Fibroblast of peridontal ligament (primary cell): ENCODE results near the gene MCRIP2.

Experiments used
- DNase-seq: peaks from one replicate; pipeline ENCODE4 v3.0.0-alpha.2; 2010; ENCODE audit errors: extremely low read depth

The MCRIP2 gene

DNA sequence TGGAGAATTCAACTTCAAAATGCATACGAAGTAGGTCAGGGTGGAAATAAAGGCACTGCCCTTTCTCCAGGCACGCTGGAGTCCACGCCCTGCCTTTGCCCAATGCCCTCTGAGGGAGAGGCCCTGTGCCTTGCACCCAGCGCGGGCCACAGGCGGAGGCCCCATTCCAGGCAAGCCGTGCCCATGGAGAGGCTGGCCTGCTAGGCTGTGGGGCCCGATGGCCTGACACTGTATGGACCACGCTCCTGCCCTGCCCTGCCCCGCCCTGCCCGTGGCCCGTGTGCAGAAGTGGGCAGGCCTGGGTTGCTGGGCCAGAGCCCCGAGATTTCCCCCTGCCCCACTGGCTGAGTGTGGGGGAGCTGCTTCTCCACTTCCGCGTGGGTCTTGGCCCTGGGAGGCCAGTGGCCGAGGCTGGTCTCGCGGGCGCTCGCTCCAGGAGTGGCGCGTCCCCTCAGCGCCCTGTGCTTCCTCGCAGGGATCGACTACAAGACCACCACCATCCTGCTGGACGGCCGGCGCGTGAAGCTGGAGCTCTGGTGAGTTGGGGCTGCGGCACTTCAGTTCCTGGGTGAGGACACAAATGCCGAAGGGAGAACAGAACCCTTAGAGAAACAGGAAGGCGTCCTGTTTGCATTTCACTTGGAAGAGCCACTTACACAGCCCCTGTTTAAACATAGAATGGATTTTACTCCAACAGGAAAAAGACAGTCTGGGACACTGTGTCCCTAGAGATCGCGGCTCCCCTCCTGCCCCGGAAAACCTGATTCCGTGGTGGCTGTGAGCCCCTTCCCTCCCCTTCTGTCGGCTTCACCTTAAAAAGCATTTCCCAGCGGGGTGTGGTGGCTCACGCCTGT, 24.7 kb upstream of the MCRIP2 start:
- no peak for DNase-seq

GRCh38 chr16:617855-618254, 23.8 kb upstream of the MCRIP2 start:
- no peak for DNase-seq

DNA sequence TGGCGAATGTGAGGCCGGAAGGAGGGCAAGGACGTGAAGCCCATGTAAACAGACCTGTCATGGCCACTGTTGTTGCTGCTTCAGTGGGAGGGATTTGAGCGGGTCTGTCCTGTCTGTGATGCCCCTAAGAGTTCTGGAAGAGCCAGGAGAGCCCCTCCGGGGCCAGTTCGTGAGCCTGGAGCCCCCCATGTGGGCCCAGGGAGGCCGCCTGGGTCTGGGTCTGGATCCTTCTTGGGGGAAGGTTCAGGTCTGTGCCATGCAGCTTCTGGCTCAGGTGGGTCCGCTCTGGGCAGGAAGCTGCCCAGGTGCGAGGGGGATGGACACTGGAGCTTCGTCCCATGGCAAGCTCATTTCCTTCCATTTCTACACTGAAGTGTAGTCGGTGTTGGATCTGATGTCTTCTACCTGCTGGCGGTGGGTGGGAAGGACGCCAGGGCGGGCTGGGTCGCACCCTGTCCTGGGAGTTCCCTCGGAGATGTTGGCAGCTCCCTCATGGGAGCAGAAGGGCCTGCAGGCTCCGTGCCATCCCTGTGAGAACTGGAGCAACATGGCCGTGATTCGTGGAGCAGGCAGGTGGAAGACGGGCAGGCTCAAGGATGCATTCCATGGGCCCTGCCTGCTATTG, 22.0 kb upstream of the MCRIP2 start:
- no peak for DNase-seq

DNA sequence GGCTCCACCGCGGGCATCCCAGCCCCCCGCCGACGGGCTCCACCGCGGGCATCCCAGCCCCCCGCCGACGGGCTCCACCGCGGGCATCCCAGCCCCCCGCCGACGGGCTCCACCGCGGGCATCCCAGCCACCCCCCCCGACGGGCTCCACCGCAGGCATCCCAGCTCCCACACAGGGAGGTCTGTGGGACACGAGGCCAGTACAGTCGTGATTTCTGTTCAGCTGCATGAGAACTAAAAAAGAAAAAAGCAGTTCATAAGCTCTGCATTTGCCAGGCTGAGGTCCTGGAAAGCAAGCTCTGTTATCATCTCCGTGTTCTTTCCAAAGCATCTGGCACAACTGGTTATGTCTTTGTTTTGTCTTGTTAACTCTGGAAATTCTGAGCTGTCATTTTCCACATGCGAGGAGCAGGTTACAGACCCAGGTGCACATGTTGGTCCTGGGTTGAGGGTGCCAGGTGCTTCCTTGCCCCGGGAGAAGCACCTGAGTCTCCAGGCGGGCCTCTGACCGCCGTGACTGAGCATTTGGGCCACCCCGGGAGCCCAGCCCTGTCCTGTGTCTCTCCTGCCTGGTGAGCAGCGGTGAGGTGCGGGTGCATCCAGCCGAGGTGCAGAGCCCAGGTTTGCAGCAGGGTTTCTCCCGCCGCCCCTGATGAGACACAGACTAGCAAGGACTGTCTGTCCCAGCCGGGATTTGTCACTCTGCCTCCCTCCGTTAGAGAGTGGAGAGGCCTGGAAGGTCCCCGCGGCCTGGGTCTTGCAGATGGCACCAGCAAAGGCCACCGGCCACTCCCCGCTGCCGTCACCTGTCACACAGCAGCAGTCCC, 20.7 kb upstream of the MCRIP2 start:
- DNase-seq = no peak

- no peak for DNase-seq
Observed at GRCh38 chr16:621526-622105, 20.0 kb upstream of the MCRIP2 start.

- DNase-seq = no peak
Observed at GRCh38 chr16:622920-623280, 18.7 kb upstream of the MCRIP2 start.

DNA sequence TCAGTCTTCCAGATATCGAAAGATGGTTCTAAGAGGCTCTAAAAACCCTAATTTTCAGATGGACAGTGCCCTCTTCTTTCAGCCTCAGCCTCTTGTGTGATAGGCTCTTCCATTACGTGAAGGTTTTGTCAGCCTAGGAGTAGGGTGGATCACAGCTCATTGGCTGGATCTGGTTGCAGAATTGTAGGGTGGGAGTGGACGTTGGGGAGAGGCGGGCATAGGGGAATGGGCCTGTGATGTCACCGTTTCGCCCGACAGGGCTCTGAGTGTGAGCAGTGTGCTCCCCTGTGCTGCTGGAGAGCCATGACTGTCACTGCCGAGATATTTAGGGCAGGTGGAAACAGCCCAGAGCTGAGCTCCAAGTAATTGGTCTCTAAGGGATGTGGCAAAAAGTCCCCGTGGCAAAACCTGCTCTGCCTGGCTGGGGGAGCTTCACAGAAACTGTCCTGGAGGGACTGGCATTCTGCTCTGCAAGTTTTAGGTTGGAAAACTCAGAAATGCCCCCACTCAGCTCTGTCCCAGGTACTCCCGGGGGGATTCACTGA, 17.0 kb upstream of the MCRIP2 start:
- DNase-seq = no peak

DNA sequence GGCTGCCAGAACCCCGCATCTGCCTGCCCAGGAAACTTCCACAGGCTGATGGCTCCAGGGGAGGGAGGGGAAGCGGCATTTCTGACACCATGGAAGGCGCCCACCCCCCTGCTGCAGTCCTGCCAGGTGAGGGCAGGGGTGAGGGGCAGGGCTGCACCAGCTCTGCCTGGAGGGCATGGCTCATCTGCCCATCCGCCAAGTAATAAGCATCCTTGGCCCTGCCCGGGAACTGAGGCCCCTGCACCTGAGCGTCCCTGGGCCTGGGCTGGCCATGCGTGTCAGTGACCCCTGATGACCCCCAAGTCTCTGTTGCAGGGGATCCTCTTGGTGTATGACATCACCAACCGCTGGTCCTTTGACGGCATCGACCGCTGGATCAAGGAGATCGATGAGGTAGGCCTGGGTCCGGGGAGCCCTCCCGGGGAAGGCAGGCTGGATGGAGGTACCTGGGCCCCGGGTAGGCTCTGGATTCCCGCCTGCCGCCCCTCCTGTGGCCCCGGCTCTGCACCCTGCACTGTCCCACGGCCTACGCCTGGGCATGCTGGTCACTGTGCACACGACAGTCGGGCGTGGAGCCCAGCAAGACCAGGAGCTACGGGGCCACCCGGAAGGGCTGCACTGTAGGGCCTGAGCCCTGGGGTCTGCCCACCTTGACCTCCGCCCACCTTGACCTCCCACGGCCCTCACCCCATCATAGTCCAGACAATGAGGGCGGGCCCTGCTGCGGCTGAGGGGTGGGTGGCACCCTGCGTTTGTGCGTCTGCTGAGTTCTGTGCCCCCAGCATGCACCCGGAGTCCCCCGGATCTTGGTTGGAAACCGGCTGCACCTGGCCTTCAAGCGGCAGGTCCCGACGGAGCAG, 16.3 kb upstream of the MCRIP2 start:
- DNase-seq = no peak

DNA sequence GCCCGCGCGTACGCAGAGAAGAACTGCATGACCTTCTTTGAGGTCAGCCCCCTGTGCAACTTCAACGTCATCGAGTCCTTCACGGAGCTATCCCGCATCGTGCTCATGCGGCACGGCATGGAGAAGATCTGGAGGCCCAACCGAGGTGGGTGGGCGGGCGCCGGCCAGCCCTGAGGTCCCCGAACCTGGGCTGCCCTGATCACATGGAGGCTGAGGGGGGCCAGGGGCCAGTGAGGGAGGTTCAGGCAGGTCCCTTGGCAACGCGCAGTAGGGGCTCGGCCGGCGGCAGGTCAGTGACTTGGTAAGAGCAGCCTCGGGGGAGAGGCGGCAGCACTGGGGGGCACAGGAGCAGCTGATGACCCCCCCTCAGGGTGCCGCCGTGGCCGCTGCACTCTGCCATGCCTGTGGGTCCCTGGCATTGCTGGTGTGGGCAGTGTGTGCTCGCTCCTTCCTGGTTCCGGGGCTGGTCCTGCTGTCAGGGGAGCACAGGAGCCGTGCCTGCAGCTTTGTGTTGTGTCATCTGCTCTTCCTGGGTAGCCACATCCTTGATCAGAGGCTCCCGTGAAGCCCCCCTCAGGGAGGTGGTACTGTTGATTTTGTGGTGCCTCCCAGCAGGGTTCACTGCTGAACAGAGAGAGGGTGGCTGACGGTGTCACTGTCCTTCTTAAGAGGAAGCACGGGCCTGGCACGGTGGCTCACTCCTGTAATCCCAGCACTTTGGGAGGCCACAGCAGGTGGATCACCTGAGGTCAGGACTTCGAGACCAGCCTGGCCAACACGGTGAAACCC, 15.5 kb upstream of the MCRIP2 start:
- no peak for DNase-seq

- DNase-seq = peak; percentile 95
Observed at GRCh38 chr16:626787-627453, 14.7 kb upstream of the MCRIP2 start.

GRCh38 chr16:627454-628239, 14.0 kb upstream of the MCRIP2 start:
- no peak for DNase-seq

DNA sequence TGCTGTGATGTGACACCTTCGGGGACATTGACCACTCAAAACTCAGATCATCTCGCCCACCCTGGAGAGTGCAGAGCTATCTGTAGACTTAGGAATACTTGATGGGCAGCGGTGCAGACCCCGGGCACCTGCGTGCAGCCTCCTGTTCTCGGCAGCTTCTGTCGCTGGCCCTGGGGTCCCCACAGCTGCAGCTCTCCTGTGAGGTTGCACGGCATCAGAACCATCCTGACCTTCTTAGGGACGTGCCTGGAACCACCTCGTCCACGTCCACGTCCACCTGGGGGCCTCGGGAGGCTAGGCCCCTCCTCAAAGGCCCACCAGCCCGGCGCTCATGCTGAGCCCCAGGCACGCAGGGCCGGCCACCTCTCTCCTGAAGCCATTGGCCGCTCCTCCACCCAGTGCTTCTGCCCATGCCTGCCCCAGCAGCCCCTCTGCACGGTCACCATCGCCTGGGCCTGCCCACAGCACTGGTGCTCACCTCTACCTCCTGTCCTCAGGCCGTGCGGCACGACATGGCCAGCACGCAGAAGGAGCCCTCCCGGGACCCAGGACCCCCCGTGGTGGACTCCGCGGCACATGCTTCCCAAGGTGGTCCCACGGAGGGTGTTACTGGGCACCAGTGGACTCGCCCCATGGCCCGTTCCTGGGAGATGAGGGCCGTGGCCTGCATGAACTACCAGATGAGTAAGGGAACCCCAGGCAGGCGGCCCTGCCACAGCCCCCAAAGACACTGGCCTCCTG, 13.1 kb upstream of the MCRIP2 start:
- DNase-seq = no peak

GRCh38 chr16:629185-629832, 12.3 kb upstream of the MCRIP2 start:
- DNase-seq = no peak

DNA sequence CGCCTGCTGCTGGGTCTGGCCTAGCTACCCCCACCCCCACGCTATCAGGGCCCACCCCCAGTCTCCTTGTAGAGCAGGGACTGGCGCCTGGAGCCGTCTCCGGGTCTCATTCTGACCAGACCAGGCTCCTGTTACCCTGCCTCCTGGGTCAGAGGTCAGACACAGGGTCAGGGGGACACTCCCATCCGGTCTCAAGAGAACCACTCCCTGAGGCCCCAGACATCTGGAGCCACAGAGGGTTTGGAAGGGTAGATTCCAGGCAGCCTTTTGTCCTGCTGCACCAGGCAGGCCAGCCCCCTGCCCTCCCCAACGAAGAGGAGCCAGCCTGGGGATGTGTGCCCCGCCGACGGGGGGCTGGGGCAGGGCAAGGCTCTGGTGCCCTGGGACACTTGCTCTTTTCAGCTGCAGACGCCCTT, 11.8 kb upstream of the MCRIP2 start:
- no peak for DNase-seq

GRCh38 chr16:630249-630814, 11.3 kb upstream of the MCRIP2 start:
- DNase-seq = no peak

DNA sequence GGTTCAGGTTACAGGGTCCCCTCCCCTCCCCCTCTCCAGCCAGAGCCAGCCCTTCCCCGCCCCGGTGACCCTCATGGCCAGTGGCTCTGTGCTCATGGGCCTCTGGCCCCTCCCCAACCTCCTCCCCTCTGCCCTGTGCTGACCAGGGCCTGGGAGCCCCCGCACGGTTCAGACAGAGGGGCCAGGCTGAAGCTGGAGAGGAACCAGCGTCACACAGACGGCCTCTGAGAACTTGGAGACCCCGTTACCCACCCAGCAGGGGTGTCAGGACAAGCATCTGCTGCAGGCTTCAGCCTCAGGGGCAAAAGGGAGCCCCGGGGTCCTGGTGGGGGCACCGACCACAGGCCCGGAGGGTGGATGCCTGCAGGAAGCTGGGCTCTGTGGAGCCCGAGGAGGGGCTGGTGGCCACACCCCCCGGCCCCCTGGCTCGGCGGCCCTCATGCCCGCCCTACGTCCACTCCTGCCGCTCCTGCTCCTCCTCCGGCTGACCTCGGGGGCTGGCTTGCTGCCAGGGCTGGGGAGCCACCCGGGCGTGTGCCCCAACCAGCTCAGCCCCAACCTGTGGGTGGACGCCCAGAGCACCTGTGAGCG, 10.7 kb upstream of the MCRIP2 start, which contains the start of gene WFIKKN1:
Gene WFIKKN1 (plus strand): TSS at position 171 of the 591 bp plus-strand sequence. CDS start 269 bp downstream, at position 440.
- no peak for DNase-seq
